ENCODE measurements around the gene UNC5C. TPM values are rescaled to one million over a fixed set of nuclear protein-coding genes. Genes with fewer than 3 reads are reported as not detected.

The UNC5C gene
- total and polyA plus RNA-seq, 3 donors from 2014 or later, result 6.8 to 22.8 (median 20.5) TPM

GRCh38 chr4:95362906-95363558 is 185.7 kb downstream of the UNC5C start:
- peak; percentile 54 for DNase-seq
- 40 to 43% methylated on average over 7 of the region's 7 CpGs for WGBS, 2 donors
- peak in 1 of 3 experiments; percentile 31 for TF ChIP-seq CTCF (IDR thresholded peaks at IDR 0.05)
- TF ChIP-seq POLR2A (IDR thresholded peaks at IDR 0.05), result no peak
- Histone ChIP-seq H3K4me1 (peaks cover 7% of the 10 kb centered on the region), H3K4me3 (no peak overlapping the region), H3K9me3 (no peaks in the 10 kb centered on the region), H3K27me3 (no peaks in the 10 kb centered on the region), H3K27ac (no peak overlapping the region), H3K36me3 (ENCODE audit: low read depth, missing control alignments) (no peaks in the 10 kb centered on the region)
- intact Hi-C loops (cut with DNase I; ENCODE audit: low total_unique reads), result no loop called here

DNA sequence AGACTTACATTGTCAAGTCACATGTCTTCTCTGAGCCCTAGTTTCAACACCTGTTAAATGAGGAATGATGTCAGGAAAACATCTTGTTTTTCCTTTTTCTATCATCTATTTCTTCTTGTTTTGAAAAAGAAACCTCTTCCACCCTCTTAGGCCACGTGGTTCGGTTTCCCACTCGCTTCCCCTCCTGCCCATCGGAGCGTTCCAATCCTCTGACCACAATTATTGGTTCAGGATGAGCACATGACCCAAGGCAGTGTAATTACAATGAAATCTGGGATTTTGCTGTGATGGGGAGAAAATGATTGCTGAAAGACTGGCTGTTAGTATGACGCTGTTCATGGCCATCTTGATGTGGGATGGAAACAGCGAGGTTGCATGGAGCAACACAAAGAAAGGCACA is 186.7 kb downstream of the UNC5C start:
- no peaks in the 10 kb centered on the region for H3K27me3 ChIP-seq
- WGBS, 2 donors, result 77 to 88% methylated on average over 7 of the region's 7 CpGs
- DNase-seq, result no peak
- H3K4me1 ChIP-seq, result peaks cover 7% of the 10 kb centered on the region
- intact Hi-C loops (cut with DNase I; ENCODE audit: low total_unique reads), result no loop called here
- H3K4me3 ChIP-seq, result no peak overlapping the region
- no peaks in the 10 kb centered on the region for H3K9me3 ChIP-seq
- TF ChIP-seq CTCF (IDR thresholded peaks at IDR 0.05) (no peak), POLR2A (IDR thresholded peaks at IDR 0.05) (no peak)
- H3K27ac ChIP-seq, result no peak overlapping the region
- H3K36me3 ChIP-seq (ENCODE audit: low read depth, missing control alignments), result no peaks in the 10 kb centered on the region

- Histone ChIP-seq H3K4me1 (peaks cover 7% of the 10 kb centered on the region), H3K27me3 (no peaks in the 10 kb centered on the region), H3K9me3 (no peaks in the 10 kb centered on the region), H3K36me3 (ENCODE audit: low read depth, missing control alignments) (no peaks in the 10 kb centered on the region), H3K4me3 (no peak overlapping the region), H3K27ac (no peak overlapping the region)
- intact Hi-C loops (cut with DNase I; ENCODE audit: low total_unique reads), result no loop called here
- TF ChIP-seq CTCF (IDR thresholded peaks at IDR 0.05) (no peak), POLR2A (IDR thresholded peaks at IDR 0.05) (no peak)
- 84 to 95% methylated on average over 3 of the region's 3 CpGs for WGBS, 2 donors
- no peak for DNase-seq
Observed at GRCh38 chr4:95361696-95361965, 187.1 kb downstream of the UNC5C start.

- no peak for DNase-seq
- H3K9me3 ChIP-seq, result no peaks in the 10 kb centered on the region
- 67 to 70% methylated on average over 7 of the region's 7 CpGs for WGBS, 2 donors
- H3K4me1 ChIP-seq, result peaks cover 7% of the 10 kb centered on the region
- intact Hi-C loops (cut with DNase I; ENCODE audit: low total_unique reads), result no loop called here
- H3K27ac ChIP-seq, result no peak overlapping the region
- TF ChIP-seq POLR2A (IDR thresholded peaks at IDR 0.05) (no peak), CTCF (IDR thresholded peaks at IDR 0.05) (no peak)
- no peak overlapping the region for H3K4me3 ChIP-seq
- no peaks in the 10 kb centered on the region for H3K36me3 ChIP-seq (ENCODE audit: low read depth, missing control alignments)
- H3K27me3 ChIP-seq, result no peaks in the 10 kb centered on the region
Observed at GRCh38 chr4:95360906-95361695, 187.7 kb downstream of the UNC5C start.
